ENCODE results near the gene PLCB2.

GRCh38 chr15:40250771-40251483, 56.8 kb downstream of the PLCB2 start:
- TF ChIP-seq CTCF (optimal IDR thresholded peaks at IDR 0.05 in 1 of 3, IDR thresholded peaks at IDR 0.05 in 1 of 3, conservative IDR thresholded peaks at IDR 0.05 in 1 of 3; ENCODE audit: extremely low read depth in 1 of 3, insufficient read depth in 2 of 3, low read length in 3 of 3): no peak
- TF ChIP-seq EZH2 (IDR thresholded peaks at IDR 0.05; ENCODE audit: low read length): no peak

Measured in keratinocyte (primary cell).